HepG2 (cell line): Measurements from ENCODE around the gene TBCCD1. TPM values are rescaled to one million over a fixed set of nuclear protein-coding genes. Genes with fewer than 3 reads are reported as not detected.

Experiments used
- ATF1 ChIP-seq: IDR thresholded peaks from 2 replicates; pipeline ENCODE4 v1.6.1; 2016; ENCODE audit warnings: mild to moderate bottlenecking, control low read depth
- CEBPG ChIP-seq: IDR thresholded peaks from 2 replicates; pipeline ENCODE4 v1.6.1; 2016
- DZIP1 ChIP-seq: sonication (generic); formaldehyde crosslinking; IDR thresholded peaks from 2 replicates; pipeline ENCODE4 v1.5.0; 2020; ENCODE audit warnings: mild to moderate bottlenecking, missing genetic modification reagents
- ESRRA ChIP-seq: sonication (generic); formaldehyde crosslinking; IDR thresholded peaks from 2 replicates; pipeline ENCODE4 v1.5.1; 2020; ENCODE audit warnings: mild to moderate bottlenecking, low read depth, missing genetic modification reagents
- FIP1L1 ChIP-seq: fragments of 200-400 bp; formaldehyde crosslinking; IDR thresholded peaks from 2 replicates; pipeline ENCODE4 v1.6.1; 2018; ENCODE audit warnings: low read depth, mild to moderate bottlenecking, low read length, moderate library complexity, borderline replicate concordance; ENCODE audit not compliant: insufficient read depth
- FOSL2 ChIP-seq: sonication (generic); formaldehyde crosslinking; IDR thresholded peaks from 2 replicates; pipeline ENCODE4 v1.4.0; 2020; ENCODE audit warnings: missing genetic modification reagents
- FOXP4 ChIP-seq: sonication (generic); formaldehyde crosslinking; IDR thresholded peaks from 2 replicates; pipeline ENCODE4 v1.4.0; 2020; ENCODE audit warnings: missing genetic modification reagents
- GABPB1 ChIP-seq: IDR thresholded peaks from 2 replicates; pipeline ENCODE4 v1.6.1; 2016; ENCODE audit warnings: mild to moderate bottlenecking, missing genetic modification reagents, moderate library complexity, missing compliant biosample characterization
- GATAD2A ChIP-seq: IDR thresholded peaks from 2 replicates; pipeline ENCODE4 v1.6.1; 2016
- HDAC1 ChIP-seq: sonication (generic); formaldehyde crosslinking; IDR thresholded peaks from 2 replicates; pipeline ENCODE4 v1.5.1; 2020; ENCODE audit warnings: mild to moderate bottlenecking, missing genetic modification reagents
- MLXIP ChIP-seq: sonication (generic); formaldehyde crosslinking; IDR thresholded peaks from 2 replicates; pipeline ENCODE4 v1.9.0; 2021; ENCODE audit warnings: missing genetic modification reagents, borderline replicate concordance
- POGZ ChIP-seq: sonication (generic); formaldehyde crosslinking; IDR thresholded peaks from 2 replicates; pipeline ENCODE4 v1.4.0; 2020; ENCODE audit warnings: mild to moderate bottlenecking, missing genetic modification reagents
- RAD21 ChIP-seq: fragments of 450-650 bp; formaldehyde crosslinking; IDR thresholded peaks from 2 replicates; pipeline ENCODE4 v1.5.0; 2020; ENCODE audit warnings: mild to moderate bottlenecking
- RFX1 ChIP-seq: fragments of 450-650 bp; IDR thresholded peaks from 2 replicates; pipeline ENCODE4 v1.6.1; 2017
- RFXANK ChIP-seq: IDR thresholded peaks from 2 replicates; pipeline ENCODE4 v1.6.1; 2016
- SRF ChIP-seq: IDR thresholded peaks from 2 replicates; pipeline ENCODE4 v1.6.1; 2011; ENCODE audit warnings: mild to moderate bottlenecking, low read depth, low read length, moderate library complexity
- TBX3 ChIP-seq: fragments of 450-650 bp; IDR thresholded peaks from 2 replicates; pipeline ENCODE4 v1.6.1; 2017; ENCODE audit warnings: antibody characterized with exemption, mild to moderate bottlenecking, inconsistent platforms, borderline replicate concordance
- TGIF2 ChIP-seq: IDR thresholded peaks from 2 replicates; pipeline ENCODE4 v1.6.1; 2016; ENCODE audit warnings: control low read depth, missing compliant biosample characterization
- THYN1 ChIP-seq: sonication (generic); formaldehyde crosslinking; IDR thresholded peaks from 2 replicates; pipeline ENCODE4 v1.8.1; 2023; ENCODE audit warnings: low read depth, mild to moderate bottlenecking, moderate library complexity, missing genetic modification reagents, borderline replicate concordance
- ZMYM4 ChIP-seq: sonication (generic); formaldehyde crosslinking; IDR thresholded peaks from 2 replicates; pipeline ENCODE4 v1.8.1; 2023; ENCODE audit warnings: mild to moderate bottlenecking, missing genetic modification reagents
- ZNF30 ChIP-seq: sonication (generic); formaldehyde crosslinking; IDR thresholded peaks from 2 replicates; pipeline ENCODE4 v1.5.0; 2020; ENCODE audit warnings: mild to moderate bottlenecking, missing genetic modification reagents
- ZNF331 ChIP-seq: sonication (generic); formaldehyde crosslinking; IDR thresholded peaks from 2 replicates; pipeline ENCODE4 v1.4.0; 2020; ENCODE audit warnings: missing genetic modification reagents
- ZNF350 ChIP-seq: sonication (generic); formaldehyde crosslinking; IDR thresholded peaks from 2 replicates; pipeline ENCODE4 v1.4.0; 2020; ENCODE audit warnings: mild to moderate bottlenecking, low read depth, missing genetic modification reagents, borderline replicate concordance
- ZNF703 ChIP-seq: sonication (generic); formaldehyde crosslinking; IDR thresholded peaks from 2 replicates; pipeline ENCODE4 v1.5.1; 2020; ENCODE audit warnings: missing genetic modification reagents, mild to moderate bottlenecking, moderate library complexity, borderline replicate concordance
- polyA plus RNA-seq, 8 experiments: library from polyadenylated mRNA; depleted of rRNA in 3 of 8; stranded (reverse) in 7 of 8; unstranded in 1 of 8; fragments of >200 nt; fragmentation: Illumina TruSeq in 4 of 8; extraction: Trizol in 4 of 8; gene quantifications; 2 replicates each; pipeline versions ENCODE4 v1.2.1 to v1.2.3, GENCODE V29; 2011 to 2016; ENCODE audit warnings: low read depth in 4 of 8, missing spikeins in 1 of 8, mixed read lengths in 1 of 8; ENCODE audit not compliant: insufficient read depth in 1 of 8
- total RNA-seq, 5 experiments: library from RNA; depleted of rRNA; stranded (reverse); fragments of >200 nt; fragmentation: Illumina TruSeq; extraction: Trizol; gene quantifications; 2 replicates each; pipeline ENCODE4 v1.2.3, GENCODE V29; 2016; ENCODE audit warnings: low read depth in 1 of 5

Gene TBCCD1
- total and polyA plus RNA-seq, 2 of the 13 experiments (the other 11 are each of a cell fraction or from before 2014, with no cell fraction given), result 13.6 to 16.2 TPM

- TF ChIP-seq DZIP1 (CRISPR knock-in tag) (no peak), ZNF703 (CRISPR knock-in tag) (no peak), FOSL2 (CRISPR knock-in tag) (peak; percentile 27; the same call in 1 of the 2 replicates), POGZ (CRISPR knock-in tag) (no peak; the same call in 1 of the 2 replicates), RAD21 (CRISPR knock-in tag) (peak; percentile 73), TGIF2 (peak; percentile 98), ZNF331 (no peak; the same call in 1 of the 2 replicates), HDAC1 (CRISPR knock-in tag) (no peak), ATF1 (CRISPR knock-in tag) (no peak), FOXP4 (peak; percentile 3; the same call in 1 of the 2 replicates), SRF (no peak), RFX1 (no peak), THYN1 (CRISPR knock-in tag) (no peak), ESRRA (no peak; the same call in 1 of the 2 replicates), FIP1L1 (peak; percentile 10; the same call in 1 of the 2 replicates), GABPB1 (CRISPR knock-in tag) (no peak), ZNF30 (CRISPR knock-in tag) (no peak), ZNF350 (no peak), CEBPG (CRISPR knock-in tag) (peak; percentile 25; the same call in 1 of the 2 replicates), TBX3 (no peak), ZMYM4 (CRISPR knock-in tag) (no peak), GATAD2A (CRISPR knock-in tag) (no peak), MLXIP (CRISPR knock-in tag) (no peak), RFXANK (no peak)
These were observed 47.7 kb upstream of the TBCCD1 start (continued) for GRCh38 chr3:186614597-186615483.
